ENCODE measurements around the gene SUCO. TPM values are rescaled to one million over a fixed set of nuclear protein-coding genes. Genes with fewer than 3 reads are reported as not detected.

Gene SUCO
- polyA plus RNA-seq, 1 donor (not counting 4 experiments of a cell fraction or from before 2014, with no cell fraction given): 13.8 TPM

DNA sequence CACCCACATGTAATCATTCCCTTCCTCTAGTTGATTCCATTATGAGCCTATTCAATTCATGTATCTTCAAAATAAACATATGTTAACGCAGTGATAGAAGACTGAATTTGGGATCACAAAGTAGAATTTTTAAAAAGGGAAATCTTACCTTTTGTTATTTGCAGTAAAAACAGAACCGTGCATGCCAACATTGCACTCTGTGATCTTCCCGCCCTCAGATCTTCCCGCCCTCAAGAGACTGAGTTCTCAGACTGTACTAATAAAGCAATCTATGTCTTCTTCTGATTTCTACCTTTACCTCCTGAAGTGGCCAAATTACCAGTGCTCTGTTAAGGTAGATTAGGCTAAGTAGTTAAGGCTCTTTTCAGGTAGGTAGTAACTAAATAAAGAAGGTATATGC is 3.6 kb upstream of the SUCO start:
- peaks cover 12% of the 10 kb centered on the region for H3K79me2 ChIP-seq (ENCODE audit: control insufficient read depth, insufficient read depth, low read length)
- no peaks in the 10 kb centered on the region for H3K9me3 ChIP-seq (ENCODE audit: control insufficient read depth, low read depth, low read length)
- H3K4me3 ChIP-seq (ENCODE audit: control insufficient read depth in 2 of 3, extremely low read depth in 1 of 3, insufficient read depth in 2 of 3, low read depth in 1 of 3, low read length in 3 of 3): no peak overlapping the region
- no peak overlapping the region for H2AFZ ChIP-seq (ENCODE audit: control insufficient read depth, low read length)
- H3K36me3 ChIP-seq (ENCODE audit: control insufficient read depth in 2 of 2, extremely low read depth in 1 of 2, insufficient read depth in 2 of 2, low read length in 2 of 2): no peaks in the 10 kb centered on the region
- DNase-seq (ENCODE audit: low read depth, low spot score) (no peak), FAIRE-seq (no peak)
- H3K9me1 ChIP-seq (ENCODE audit: control insufficient read depth, extremely low read depth, insufficient read depth, low read length): no peaks in the 10 kb centered on the region
- H3K9ac ChIP-seq (ENCODE audit: control insufficient read depth, extremely low read depth, insufficient read depth, low read length): no peak overlapping the region
- H3K27me3 ChIP-seq (ENCODE audit: control insufficient read depth, extremely low read depth, insufficient read depth, low read length): no peaks in the 10 kb centered on the region
- no peaks in the 10 kb centered on the region for H4K20me1 ChIP-seq (ENCODE audit: control insufficient read depth, extremely low read depth, insufficient read depth, low read length)
- no peak overlapping the region for H3K27ac ChIP-seq (ENCODE audit: control insufficient read depth, insufficient read depth, low read length)
- H3K4me2 ChIP-seq (ENCODE audit: control insufficient read depth, extremely low read depth, insufficient read depth, low read depth, low read length): no peak overlapping the region
- dilution Hi-C loops (cut with MboI; ENCODE audit: extremely low pct_ligation_motif_present, low sequenced_read_pairs): no loop called here
- H3K4me1 ChIP-seq (ENCODE audit: control insufficient read depth, extremely low read depth, insufficient read depth, low read length): peaks cover 6% of the 10 kb centered on the region
- no peak for TF ChIP-seq EZH2 (IDR thresholded peaks at IDR 0.05; ENCODE audit: low read length)
- TF ChIP-seq CTCF (optimal IDR thresholded peaks at IDR 0.05 in 1 of 3, IDR thresholded peaks at IDR 0.05 in 1 of 3, conservative IDR thresholded peaks at IDR 0.05 in 1 of 3; ENCODE audit: extremely low read depth in 1 of 3, insufficient read depth in 2 of 3, low read length in 3 of 3): no peak

DNA sequence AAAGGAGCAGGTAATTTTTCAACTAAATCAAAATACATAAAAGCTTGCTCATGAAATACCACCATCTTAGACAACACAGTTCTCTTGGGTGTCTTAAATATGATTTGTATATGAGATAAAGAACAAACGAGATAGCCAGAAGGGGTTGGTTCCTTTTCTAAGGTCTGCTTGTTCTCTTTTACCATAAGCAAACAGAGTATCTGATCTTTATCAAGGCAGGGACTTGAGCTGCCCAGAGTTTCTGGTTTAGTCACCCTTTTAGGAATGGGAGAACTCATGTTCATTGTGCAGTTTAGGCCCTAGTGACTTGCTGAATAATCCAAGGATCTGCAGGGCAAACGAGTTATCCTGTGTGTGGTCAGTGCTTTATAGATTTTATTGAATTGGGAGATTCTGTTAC is 3.0 kb upstream of the SUCO start:
- H2AFZ ChIP-seq (ENCODE audit: control insufficient read depth, low read length): no peak overlapping the region
- DNase-seq (ENCODE audit: low read depth, low spot score) (no peak), FAIRE-seq (no peak)
- no peaks in the 10 kb centered on the region for H3K9me1 ChIP-seq (ENCODE audit: control insufficient read depth, extremely low read depth, insufficient read depth, low read length)
- no peaks in the 10 kb centered on the region for H3K27me3 ChIP-seq (ENCODE audit: control insufficient read depth, extremely low read depth, insufficient read depth, low read length)
- H3K4me1 ChIP-seq (ENCODE audit: control insufficient read depth, extremely low read depth, insufficient read depth, low read length): peaks cover 13% of the 10 kb centered on the region
- no peak overlapping the region for H3K9ac ChIP-seq (ENCODE audit: control insufficient read depth, extremely low read depth, insufficient read depth, low read length)
- H3K36me3 ChIP-seq (ENCODE audit: control insufficient read depth in 2 of 2, extremely low read depth in 1 of 2, insufficient read depth in 2 of 2, low read length in 2 of 2): no peaks in the 10 kb centered on the region
- peaks cover 19% of the 10 kb centered on the region for H3K79me2 ChIP-seq (ENCODE audit: control insufficient read depth, insufficient read depth, low read length)
- TF ChIP-seq CTCF (optimal IDR thresholded peaks at IDR 0.05 in 1 of 3, IDR thresholded peaks at IDR 0.05 in 1 of 3, conservative IDR thresholded peaks at IDR 0.05 in 1 of 3; ENCODE audit: extremely low read depth in 1 of 3, insufficient read depth in 2 of 3, low read length in 3 of 3) (no peak), EZH2 (IDR thresholded peaks at IDR 0.05; ENCODE audit: low read length) (no peak)
- H3K4me2 ChIP-seq (ENCODE audit: control insufficient read depth, extremely low read depth, insufficient read depth, low read depth, low read length): no peak overlapping the region
- dilution Hi-C loops (cut with MboI; ENCODE audit: extremely low pct_ligation_motif_present, low sequenced_read_pairs): no loop called here
- H3K4me3 ChIP-seq (ENCODE audit: control insufficient read depth in 2 of 3, extremely low read depth in 1 of 3, insufficient read depth in 2 of 3, low read depth in 1 of 3, low read length in 3 of 3): no peak overlapping the region
- H3K9me3 ChIP-seq (ENCODE audit: control insufficient read depth, low read depth, low read length): no peaks in the 10 kb centered on the region
- H3K27ac ChIP-seq (ENCODE audit: control insufficient read depth, insufficient read depth, low read length): no peak overlapping the region
- no peaks in the 10 kb centered on the region for H4K20me1 ChIP-seq (ENCODE audit: control insufficient read depth, extremely low read depth, insufficient read depth, low read length)

All from keratinocyte (primary cell).